ENCODE measurements around the gene SRA1. TPM values are rescaled to one million over a fixed set of nuclear protein-coding genes. Genes with fewer than 3 reads are reported as not detected.

The SRA1 gene
- total RNA-seq, 1 donor from 2014 or later = 72.4 TPM

GRCh38 chr5:140569197-140569596, 11.9 kb upstream of the SRA1 start:
- no peak for TF ChIP-seq CTCF (IDR thresholded peaks at IDR 0.05; ENCODE audit: insufficient read depth, low read depth, low read length)
- TF ChIP-seq EZH2 (IDR thresholded peaks at IDR 0.05; ENCODE audit: insufficient read depth, low read length) = no peak
- Histone ChIP-seq H3K9me3 (ENCODE audit: insufficient read depth, low read depth, low read length) (no peaks in the 10 kb centered on the region), H3K4me3 (ENCODE audit: insufficient read depth, low read depth, low read length) (no peak overlapping the region), H3K4me1 (ENCODE audit: insufficient read depth, low read length) (peaks cover 10% of the 10 kb centered on the region), H3K79me2 (ENCODE audit: insufficient read depth, low read length) (peaks cover 36% of the 10 kb centered on the region), H2AFZ (ENCODE audit: low read depth, low read length) (no peak overlapping the region), H3K9ac (ENCODE audit: low read length) (no peak overlapping the region), H3K27me3 (ENCODE audit: insufficient read depth, low read length) (no peaks in the 10 kb centered on the region), H4K20me1 (ENCODE audit: insufficient read depth, low read length) (peaks cover 16% of the 10 kb centered on the region), H3K36me3 (ENCODE audit: insufficient read depth, low read length) (peaks cover 9% of the 10 kb centered on the region), H3K4me2 (ENCODE audit: low read length) (no peak overlapping the region), H3K27ac (ENCODE audit: low read depth, low read length) (no peak overlapping the region)
- DNase-seq (ENCODE audit: low read depth) (no peak), FAIRE-seq (no peak)
- no peak overlapping the region for H3K4me3 Mint-ChIP-seq (ENCODE audit: unreplicated experiment)
- no peaks in the 10 kb centered on the region for H3K9me3 Mint-ChIP-seq (ENCODE audit: unreplicated experiment)
- no peak overlapping the region for H3K27ac Mint-ChIP-seq (ENCODE audit: unreplicated experiment)
- H3K4me1 Mint-ChIP-seq (ENCODE audit: low read depth, unreplicated experiment) = peaks cover 10% of the 10 kb centered on the region
- peaks cover 2% of the 10 kb centered on the region for H3K27me3 Mint-ChIP-seq (ENCODE audit: low read depth, unreplicated experiment)
- peaks cover 14% of the 10 kb centered on the region for H3K36me3 Mint-ChIP-seq (ENCODE audit: low read depth, unreplicated experiment)

GRCh38 chr5:140568443-140569063, 11.3 kb upstream of the SRA1 start:
- H3K27me3 ChIP-seq (ENCODE audit: insufficient read depth, low read length) = no peaks in the 10 kb centered on the region
- H3K4me1 Mint-ChIP-seq (ENCODE audit: low read depth, unreplicated experiment) = peaks cover 10% of the 10 kb centered on the region
- H3K27me3 Mint-ChIP-seq (ENCODE audit: low read depth, unreplicated experiment) = peaks cover 2% of the 10 kb centered on the region
- H3K9me3 Mint-ChIP-seq (ENCODE audit: unreplicated experiment) = no peaks in the 10 kb centered on the region
- no peak overlapping the region for H3K27ac Mint-ChIP-seq (ENCODE audit: unreplicated experiment)
- no peak overlapping the region for H3K4me3 Mint-ChIP-seq (ENCODE audit: unreplicated experiment)
- H3K9ac ChIP-seq (ENCODE audit: low read length) = no peak overlapping the region
- no peak overlapping the region for H3K4me3 ChIP-seq (ENCODE audit: insufficient read depth, low read depth, low read length)
- no peaks in the 10 kb centered on the region for H3K9me3 ChIP-seq (ENCODE audit: insufficient read depth, low read depth, low read length)
- FAIRE-seq (no peak), DNase-seq (ENCODE audit: low read depth) (no peak)
- no peak overlapping the region for H3K27ac ChIP-seq (ENCODE audit: low read depth, low read length)
- H3K4me1 ChIP-seq (ENCODE audit: insufficient read depth, low read length) = peaks cover 15% of the 10 kb centered on the region
- peaks cover 16% of the 10 kb centered on the region for H4K20me1 ChIP-seq (ENCODE audit: insufficient read depth, low read length)
- H3K4me2 ChIP-seq (ENCODE audit: low read length) = no peak overlapping the region
- peaks cover 14% of the 10 kb centered on the region for H3K36me3 Mint-ChIP-seq (ENCODE audit: low read depth, unreplicated experiment)
- H3K36me3 ChIP-seq (ENCODE audit: insufficient read depth, low read length) = peaks cover 9% of the 10 kb centered on the region
- no peak overlapping the region for H2AFZ ChIP-seq (ENCODE audit: low read depth, low read length)
- H3K79me2 ChIP-seq (ENCODE audit: insufficient read depth, low read length) = peaks cover 40% of the 10 kb centered on the region
- TF ChIP-seq EZH2 (IDR thresholded peaks at IDR 0.05; ENCODE audit: insufficient read depth, low read length) = no peak
- no peak for TF ChIP-seq CTCF (IDR thresholded peaks at IDR 0.05; ENCODE audit: insufficient read depth, low read depth, low read length)

GRCh38 chr5:140567871-140568270, 10.6 kb upstream of the SRA1 start:
- Mint-ChIP-seq H3K4me1 (ENCODE audit: low read depth, unreplicated experiment) (peaks cover 10% of the 10 kb centered on the region), H3K27me3 (ENCODE audit: low read depth, unreplicated experiment) (peaks cover 2% of the 10 kb centered on the region), H3K36me3 (ENCODE audit: low read depth, unreplicated experiment) (peaks cover 14% of the 10 kb centered on the region), H3K9me3 (ENCODE audit: unreplicated experiment) (no peaks in the 10 kb centered on the region), H3K4me3 (ENCODE audit: unreplicated experiment) (peak overlapping the region; percentile 64), H3K27ac (ENCODE audit: unreplicated experiment) (no peak overlapping the region)
- Histone ChIP-seq H3K27ac (ENCODE audit: low read depth, low read length) (no peak overlapping the region), H3K9ac (ENCODE audit: low read length) (no peak overlapping the region), H3K27me3 (ENCODE audit: insufficient read depth, low read length) (no peaks in the 10 kb centered on the region), H3K36me3 (ENCODE audit: insufficient read depth, low read length) (peaks cover 9% of the 10 kb centered on the region), H4K20me1 (ENCODE audit: insufficient read depth, low read length) (peaks cover 16% of the 10 kb centered on the region), H3K79me2 (ENCODE audit: insufficient read depth, low read length) (peaks cover 43% of the 10 kb centered on the region), H3K4me3 (ENCODE audit: insufficient read depth, low read depth, low read length) (no peak overlapping the region), H3K9me3 (ENCODE audit: insufficient read depth, low read depth, low read length) (no peaks in the 10 kb centered on the region), H3K4me2 (ENCODE audit: low read length) (no peak overlapping the region), H3K4me1 (ENCODE audit: insufficient read depth, low read length) (peaks cover 18% of the 10 kb centered on the region), H2AFZ (ENCODE audit: low read depth, low read length) (no peak overlapping the region)
- TF ChIP-seq EZH2 (IDR thresholded peaks at IDR 0.05; ENCODE audit: insufficient read depth, low read length) (no peak), CTCF (IDR thresholded peaks at IDR 0.05; ENCODE audit: insufficient read depth, low read depth, low read length) (no peak)
- FAIRE-seq (no peak), DNase-seq (ENCODE audit: low read depth) (no peak)
